HG03280 (cell line): Measurements from ENCODE around the gene ITPR3.

ENCODE experiments used
- ATAC-seq: cut with Tn5 transposase; IDR thresholded peaks from one replicate; pipeline ENCODE4 v1.9.1; 2021; ENCODE audit warnings: mild to moderate bottlenecking, moderate library complexity; ENCODE audit not compliant: unreplicated experiment

ITPR3 gene

DNA sequence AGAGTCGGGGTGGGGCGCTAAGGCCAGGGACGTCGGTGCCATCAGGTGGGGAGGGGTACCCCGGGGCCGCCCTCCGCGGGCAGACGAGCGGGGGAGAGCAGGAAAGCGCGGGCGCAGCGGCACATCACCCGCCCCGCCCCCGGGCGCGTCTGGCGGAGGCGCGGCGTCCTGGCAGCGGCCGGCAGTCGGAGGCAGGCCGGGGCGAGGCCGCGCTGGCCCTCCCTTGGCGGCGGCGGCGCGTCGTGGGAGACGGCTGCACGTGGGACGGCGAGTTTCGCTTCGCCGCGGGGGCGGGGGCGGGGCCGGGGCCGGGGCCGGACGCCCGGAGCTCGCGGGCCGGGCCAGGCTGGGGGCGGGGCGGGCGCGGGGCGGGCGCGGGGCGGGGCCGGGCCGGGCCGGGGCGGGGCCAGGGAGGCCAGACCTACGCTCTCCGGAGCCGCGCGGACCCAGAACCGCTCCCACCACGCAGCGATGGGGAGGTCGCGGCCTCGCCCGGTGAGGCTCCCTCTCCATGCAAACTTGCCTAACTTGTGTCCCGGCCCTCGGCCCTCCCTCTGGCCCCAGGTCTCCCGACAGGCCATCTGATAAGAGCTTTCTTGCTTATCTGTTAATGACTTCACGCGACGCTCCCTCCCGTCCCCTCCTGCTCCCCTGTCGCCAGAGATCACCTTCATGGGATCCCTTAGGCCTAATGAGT is 12.5 kb downstream of the ITPR3 start:
- ATAC-seq: peak; percentile 54

DNA sequence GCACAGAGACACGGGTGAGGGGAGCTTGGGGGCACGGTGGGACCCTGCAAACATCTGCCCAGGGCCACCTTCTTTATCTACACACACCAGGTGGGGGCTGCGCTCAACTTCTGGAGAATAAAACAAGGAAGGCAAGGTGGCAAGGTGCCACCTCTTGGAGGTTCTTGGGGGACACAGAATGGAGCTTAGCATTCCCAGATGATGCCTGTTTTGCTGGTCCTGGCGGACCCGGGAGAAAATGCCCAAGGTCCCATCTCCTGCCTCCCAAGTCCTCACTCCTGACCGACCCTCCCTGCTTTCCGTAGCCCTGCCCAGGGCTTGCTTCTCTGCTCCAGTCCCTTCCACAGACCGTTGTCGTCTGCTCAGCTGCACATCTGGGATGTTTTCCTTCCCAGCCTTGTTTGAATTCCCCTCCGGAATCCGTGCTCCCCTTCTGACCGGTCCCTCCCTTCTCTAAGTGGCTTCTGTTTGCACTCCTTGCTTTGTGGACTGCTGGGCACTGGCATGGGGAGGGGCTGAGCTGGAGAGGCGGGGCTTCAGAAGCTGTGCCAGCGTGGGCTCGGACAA is 13.1 kb downstream of the ITPR3 start:
- no peak for ATAC-seq

DNA sequence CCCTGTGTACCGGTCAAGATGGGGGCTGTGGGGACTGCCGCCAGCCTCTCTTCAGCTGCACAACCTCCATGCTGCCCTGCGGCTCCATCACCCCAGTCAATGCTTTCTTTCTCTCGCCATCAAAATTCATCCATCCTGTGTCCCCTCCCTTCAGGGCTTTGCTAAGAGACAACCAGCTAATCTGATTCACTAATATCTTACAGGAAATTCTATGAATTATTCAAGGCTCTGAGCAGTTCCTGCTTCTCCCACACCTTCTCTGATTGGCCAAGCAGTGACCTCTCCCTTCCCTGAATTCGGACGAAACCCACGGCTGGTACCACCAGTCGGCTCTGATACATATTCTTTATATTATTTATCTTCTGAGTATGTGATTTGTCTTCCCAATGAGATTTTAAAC is 13.8 kb downstream of the ITPR3 start:
- no peak for ATAC-seq

DNA sequence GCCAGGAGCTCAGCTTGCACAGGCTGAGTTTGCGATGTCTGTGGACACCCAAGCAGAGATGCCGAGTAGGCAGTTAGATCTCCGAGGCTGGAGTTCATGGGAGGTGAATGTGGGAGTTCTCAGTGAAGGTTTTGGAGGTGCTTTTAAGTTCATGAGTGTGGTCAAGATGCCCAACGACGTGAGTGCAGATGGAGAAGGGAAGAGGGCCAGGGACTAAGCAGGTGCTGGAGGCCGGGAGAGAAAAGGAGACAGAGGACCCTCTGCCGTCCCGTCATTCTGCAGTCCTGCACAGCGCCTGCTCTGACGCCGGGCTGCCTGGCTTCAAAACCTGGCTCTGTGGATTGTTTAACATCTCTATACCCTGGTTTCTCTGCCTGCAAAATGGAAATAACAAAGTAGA is 15.5 kb downstream of the ITPR3 start:
- no peak for ATAC-seq

DNA sequence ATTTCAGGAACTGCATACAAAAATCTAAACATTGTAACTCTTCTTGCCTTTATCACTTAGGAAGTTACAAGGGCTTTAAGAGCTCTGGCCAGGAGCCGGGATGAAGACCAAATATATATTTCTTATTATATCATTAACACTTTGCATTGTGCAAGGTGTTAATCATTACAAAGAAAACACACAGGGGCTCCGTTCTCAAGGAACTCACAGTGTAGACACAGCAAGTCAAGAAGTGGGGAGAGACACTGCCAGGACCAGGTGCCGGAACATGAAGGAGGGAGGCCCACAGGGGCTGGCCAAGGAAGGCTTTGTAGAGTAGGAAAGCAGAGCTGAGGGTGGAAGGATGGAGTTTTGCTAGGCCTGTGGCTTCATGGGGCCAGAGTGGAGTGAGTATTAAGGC is 17.4 kb downstream of the ITPR3 start:
- no peak for ATAC-seq

DNA sequence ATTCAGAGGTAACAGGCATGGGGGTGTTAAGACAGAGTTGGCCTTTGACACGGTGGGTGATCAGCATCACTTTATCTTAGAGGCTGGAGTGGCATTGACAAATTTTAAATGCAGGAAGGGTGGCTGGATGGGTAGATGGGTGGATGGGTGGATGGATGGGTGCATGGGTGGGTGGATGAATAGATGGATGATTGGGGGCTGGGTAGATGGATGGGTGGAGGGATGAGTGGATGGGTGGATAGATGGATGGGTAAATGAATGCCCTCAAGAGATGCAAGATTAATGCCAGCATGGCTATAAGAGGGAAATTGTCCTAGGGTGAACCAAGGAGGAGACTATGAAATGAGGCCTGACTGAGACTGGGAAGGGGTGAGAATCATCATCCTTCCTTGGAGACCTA is 18.4 kb downstream of the ITPR3 start:
- ATAC-seq: no peak

DNA sequence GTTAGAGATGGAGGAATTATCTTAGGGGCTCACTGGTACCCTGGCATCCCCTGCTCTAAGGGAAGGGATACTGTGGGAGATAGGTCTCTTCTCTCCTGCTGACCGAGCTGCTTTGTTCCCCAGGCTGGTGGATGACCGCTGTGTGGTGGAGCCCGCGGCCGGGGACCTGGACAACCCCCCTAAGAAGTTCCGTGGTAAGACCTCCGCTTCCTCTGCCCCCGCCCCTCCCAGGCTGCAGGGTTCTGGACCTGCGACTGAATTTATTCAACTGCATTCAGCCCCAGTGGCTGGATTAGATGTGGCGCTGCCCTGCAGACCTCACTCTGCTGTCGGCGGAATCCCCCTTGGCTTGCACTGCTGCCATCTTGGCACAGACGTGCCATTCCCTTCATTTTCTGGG is 19.2 kb downstream of the ITPR3 start:
- ATAC-seq: no peak

DNA sequence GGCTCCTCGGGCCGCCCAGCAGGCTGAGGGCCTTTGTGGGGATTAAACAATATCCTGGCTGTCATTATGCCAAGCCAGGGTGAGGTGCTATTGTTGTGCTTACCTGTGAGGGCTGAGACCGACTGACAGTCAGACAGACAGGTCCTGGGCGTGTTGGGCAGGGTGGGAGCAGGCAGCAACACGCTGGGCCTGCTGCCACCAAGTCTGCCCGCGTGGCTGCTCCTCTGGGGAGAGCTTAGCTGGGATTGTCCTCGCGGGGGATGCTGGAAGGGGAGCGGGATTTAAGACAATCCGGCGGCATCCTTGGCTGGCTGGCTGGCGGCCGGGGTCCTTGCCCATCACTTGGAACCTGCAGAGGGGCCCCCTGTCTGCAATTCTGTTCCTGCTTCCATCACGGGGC is 20.0 kb downstream of the ITPR3 start:
- no peak for ATAC-seq

DNA sequence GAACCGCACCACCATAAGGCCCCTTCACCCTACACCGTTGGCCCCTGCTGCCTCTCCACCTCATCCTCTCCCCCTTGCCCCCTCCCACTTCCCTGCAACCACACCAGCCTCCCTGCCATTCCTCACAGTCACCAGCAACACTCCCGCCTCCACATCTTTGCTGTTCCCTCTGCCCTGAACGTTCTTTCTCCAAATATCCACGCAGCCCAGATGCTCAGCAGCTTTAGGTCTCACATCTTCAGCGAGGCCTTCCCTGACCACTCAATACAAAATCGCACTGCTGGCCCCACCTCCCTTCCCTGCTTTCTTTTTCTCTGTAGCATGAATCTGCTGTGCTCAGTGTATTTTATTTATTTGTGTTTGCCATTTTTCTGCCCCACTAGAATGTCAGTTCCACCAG is 20.5 kb downstream of the ITPR3 start:
- ATAC-seq: no peak

DNA sequence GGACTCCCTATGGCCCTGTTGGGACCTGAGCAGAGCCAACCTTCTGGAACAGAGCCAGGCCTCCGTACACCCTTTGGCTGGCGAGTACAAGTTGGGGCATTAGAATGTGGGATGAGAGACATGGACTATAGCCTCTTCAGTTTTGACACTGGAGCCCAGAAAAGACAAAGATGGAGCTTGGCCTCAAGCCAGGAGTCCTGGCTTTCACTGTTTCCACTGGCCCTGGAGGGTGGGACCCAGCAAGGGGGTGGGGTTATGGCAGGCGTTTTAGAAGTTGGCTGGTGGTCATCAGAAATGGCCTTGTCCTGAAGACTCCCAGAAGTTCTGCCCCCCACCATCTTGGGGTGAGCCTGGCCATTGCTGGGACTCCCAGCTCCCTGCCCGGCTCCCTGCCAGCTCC is 21.8 kb downstream of the ITPR3 start:
- no peak for ATAC-seq

DNA sequence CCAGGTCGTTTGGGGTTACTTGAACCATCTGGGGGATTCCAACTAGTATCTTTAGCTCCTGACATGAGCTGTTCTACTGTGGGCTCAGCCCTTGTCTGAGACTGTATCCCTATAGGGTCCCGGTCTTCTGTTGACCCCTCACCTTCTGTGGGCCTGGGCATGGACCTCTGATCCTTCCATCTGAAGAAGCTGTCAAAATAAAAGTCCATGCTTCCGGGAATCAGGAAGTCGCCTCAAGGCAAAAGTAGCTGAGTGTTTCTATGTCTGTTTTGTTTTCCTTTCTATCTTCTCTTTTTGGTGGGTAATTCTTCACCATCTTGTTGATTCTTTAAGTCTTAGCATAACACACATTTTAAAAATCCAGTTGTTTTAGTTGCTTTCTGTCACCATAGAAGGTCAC is 30.3 kb downstream of the ITPR3 start:
- ATAC-seq: no peak

DNA sequence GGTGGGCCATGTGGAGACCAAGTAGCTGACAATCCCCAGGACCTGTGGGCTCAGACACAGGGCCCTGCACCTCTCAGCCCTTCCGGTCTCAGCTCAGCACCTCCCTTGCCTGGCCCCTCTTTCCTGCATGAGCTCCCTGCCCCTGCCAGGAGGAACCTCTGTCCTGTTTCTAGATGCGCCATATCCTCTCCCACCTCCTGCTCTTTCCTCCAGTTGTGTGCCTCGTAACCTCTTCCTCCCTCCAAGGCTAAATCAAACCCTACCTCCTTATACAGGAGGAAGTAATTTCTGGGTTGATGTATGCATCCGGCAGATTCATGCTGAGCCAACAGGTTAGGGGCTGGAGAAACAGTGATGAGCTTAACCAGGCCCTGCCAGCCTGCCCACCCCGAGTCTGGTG is 30.9 kb downstream of the ITPR3 start:
- ATAC-seq: no peak

DNA sequence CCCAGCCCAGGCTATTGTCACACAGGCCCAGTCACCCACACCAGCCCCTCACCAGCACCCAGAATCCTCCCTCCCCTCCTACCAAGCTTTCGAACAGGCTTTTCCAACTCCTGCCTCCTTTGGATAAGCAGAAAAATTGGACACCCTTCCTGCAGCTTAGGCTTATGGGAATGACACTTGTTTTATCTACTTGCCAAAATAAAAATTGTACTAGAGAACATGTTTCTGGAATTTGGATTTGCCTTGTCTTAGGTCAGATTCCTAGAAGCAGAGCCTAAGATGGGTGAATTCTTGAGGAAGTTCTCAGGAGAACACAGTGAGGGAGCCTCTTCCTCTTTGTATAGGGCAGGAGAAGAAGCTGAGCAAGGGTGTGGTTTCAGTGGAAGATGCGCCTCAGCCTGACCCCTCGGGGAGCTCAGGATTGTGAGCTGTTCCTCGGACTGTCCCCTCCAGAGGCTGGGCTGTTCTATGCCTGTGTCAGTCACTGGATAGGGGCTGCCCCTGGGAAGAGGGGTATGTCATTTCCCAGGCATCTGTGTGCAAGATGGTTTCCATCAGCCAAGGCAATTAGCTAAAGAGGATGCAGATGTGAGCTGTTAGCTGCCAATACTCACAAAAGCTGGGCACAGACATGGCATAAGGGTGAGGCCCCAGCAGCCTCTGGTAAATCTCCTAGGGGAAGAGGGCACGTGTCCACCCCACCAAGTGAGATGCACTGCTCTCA is 33.9 kb downstream of the ITPR3 start:
- ATAC-seq: no peak

DNA sequence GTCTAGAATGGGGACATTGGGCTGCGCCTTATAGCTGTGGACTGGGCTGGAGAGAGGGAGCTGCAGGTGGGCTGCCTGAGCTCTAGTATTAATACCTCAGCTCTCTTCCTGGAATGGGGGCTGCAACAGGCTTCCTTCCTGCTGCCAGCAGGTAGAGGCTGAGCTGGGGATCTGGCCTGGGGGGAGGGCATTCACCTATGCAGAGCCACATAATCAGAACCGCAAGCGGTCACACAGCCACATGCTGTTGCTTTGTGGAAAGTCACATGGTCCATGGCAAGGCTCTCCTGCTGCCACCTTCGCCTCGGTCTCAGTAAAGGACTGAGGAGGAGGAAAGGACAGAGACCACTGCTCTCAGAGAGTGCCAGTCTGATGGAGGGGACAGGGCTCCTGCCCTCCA is 35.7 kb downstream of the ITPR3 start:
- no peak for ATAC-seq

DNA sequence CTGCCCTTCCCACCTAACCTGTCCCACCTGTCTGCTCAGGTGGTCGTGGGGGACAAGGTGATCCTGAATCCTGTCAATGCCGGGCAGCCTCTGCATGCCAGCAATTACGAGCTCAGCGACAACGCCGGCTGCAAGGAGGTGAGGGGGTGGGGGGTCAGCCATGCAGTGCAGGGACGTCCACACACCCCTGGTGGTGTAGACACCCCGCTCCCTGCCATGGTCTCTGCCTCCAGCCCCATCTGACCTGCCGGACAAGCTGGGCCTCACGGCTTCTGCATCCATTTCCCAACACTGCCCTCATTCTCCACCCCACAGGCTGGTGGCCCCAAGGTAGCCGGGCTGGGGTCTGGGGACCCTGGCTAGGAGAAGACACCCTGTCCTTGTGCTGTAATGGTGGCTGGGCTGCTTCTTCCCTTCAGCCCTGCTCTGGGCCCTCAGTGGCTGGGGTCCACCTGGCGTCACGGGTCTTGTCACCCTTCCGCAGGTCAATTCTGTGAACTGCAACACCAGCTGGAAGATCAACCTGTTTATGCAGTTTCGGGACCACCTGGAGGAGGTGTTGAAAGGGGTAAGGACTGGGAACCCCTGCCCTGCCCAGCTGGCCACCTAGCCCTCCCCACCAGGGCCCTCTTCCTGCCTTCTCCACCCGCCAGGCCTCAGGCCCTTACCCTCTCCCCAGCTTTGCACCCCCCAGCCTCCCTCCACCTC is 38.0 kb downstream of the ITPR3 start:
- no peak for ATAC-seq

DNA sequence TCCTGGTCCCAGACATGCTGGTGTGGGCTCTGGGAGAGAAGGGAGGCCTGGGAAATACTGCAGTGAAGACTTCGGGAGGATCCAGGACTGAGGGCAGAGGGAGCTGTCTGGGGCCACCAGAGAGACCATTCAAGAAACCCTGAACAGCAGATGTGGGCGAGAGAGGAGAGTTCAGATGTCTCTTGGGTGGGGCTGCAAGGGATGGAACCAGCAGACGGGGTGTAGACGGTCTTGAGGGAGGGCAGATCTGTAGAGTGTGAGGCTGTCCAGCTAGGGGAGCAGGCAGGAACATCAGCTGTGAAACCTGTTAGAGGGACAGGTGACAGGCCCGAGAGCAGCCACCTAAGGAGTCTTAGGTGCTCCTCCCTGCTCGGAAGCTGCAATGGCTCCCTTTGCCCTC is 38.9 kb downstream of the ITPR3 start:
- ATAC-seq: no peak

DNA sequence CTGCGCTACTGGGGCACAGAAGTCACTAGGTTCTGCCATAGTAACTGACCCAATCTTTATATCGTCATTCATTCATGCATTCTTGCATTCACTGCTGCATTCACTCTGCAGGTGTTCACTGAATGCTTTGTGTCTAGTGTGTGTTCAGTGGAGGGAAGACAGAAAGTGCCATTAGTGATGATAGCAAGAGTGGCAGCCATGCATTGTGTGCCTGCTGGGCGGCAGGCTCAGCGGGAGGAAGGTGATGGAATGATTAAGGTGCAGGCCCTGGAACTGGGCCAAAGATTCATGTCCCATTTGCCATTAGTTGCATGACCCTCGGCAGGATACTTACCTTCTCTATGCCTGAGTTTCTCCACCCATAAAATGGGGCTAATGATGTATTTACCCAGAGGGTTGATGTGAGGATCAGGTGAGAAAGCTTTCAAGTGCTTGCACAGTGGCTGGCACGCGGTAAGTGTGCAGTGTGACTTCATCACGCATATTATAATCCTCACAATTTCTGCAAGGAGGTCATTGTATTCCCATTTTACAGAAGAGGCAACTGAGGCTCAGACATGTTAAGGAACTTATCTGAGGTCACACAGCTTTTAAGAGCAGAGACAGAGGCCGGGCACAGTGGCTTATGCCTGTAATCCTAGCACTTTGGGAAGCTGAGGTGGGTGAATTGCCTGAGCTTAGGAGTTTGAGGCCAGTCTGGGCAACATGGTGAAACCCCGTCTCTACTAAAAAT is 40.1 kb downstream of the ITPR3 start:
- ATAC-seq: no peak

DNA sequence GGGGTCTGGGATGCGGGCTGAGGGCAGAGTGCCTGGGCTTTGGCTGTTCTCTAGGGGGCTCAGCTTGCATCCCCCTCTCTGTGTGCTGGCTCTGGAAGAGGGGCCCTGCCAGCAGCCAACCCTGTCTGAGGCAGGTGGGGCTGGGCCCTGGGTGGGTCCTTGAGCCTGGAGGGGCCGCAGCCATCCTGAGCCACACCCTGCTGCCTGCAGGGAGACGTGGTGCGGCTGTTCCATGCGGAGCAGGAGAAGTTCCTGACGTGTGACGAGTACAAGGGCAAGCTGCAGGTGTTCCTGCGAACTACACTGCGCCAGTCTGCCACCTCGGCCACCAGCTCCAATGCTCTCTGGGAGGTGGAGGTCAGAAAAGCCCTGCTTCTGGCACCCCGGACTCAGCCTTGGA is 41.2 kb downstream of the ITPR3 start:
- ATAC-seq: no peak

DNA sequence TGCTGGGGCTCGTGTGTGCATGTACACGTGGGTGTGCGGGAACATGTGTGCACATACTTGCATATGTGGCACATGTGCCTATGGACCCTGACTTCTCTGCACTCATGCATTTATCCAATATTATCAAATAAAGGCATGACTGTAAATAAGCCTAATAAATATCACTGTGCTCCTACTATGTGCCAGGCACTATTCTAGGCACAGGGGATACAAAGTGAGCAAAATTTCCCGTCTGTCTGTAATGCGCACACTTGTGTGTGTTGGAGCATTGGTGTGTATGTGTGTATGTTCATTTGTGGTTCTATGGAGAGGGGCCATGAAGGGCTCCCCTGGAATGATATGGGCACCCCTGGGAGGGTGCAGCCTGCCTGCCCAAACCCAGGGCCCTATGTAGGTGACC is 41.9 kb downstream of the ITPR3 start:
- no peak for ATAC-seq

DNA sequence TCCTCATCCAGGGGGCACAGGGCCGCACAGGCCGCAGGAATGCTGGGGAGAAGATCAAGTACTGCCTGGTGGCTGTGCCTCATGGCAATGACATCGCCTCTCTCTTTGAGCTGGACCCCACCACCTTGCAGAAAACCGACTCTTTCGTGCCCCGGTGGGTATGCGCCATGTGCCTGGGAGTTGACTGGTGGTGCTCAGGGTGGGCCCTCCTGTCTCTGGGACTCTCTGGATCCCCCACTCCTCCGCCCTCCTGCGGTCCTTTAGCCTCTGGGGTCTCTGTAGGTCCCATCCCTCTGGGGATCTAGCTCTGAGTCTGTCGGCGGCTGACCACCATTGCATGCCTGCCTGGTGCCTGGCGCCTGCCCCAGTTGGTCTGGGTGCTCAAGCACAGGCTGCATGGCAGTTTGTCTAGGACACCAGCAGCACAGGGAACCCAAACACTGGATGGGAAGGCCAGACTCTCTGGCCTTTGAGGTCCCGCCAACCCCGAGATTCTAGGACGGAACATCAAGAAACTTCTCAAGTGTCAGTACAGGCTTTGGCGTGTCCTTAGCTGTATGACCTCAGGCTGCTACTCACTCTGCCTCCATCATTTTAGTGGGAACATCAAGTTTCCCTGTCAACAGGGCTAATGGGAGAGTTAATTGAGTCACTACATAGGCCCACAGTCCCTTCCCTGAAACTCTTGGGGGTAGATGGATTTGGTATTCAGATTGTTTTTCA is 42.8 kb downstream of the ITPR3 start:
- ATAC-seq: no peak
